ENCODE measurements around the gene L3MBTL2. TPM values are rescaled to one million over a fixed set of nuclear protein-coding genes. Genes with fewer than 3 reads are reported as not detected.

Gene L3MBTL2
- total RNA-seq, 1 experiment from 2014 or later = 24.7 TPM

DNA sequence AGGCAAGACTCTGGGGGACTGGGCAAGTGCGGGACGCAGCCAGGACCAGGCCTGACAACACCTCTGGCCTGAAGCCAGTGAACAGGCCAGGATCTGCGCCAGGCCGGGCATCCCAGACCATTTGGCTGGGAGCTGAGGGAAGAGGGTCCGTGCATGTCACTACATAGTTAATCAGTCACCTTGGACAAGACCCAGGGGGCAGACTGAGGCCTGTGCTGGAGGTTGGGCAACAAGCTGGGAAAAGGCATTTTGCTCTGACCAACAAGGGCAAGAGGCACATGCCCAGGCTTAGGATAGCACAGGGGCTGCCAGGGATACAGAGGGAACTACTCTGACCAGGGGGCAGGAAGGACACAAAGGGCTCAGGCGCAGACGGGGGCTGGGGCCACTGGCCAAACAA lies 42.6 kb downstream of the L3MBTL2 start (continued):
- TF ChIP-seq EGR1 (IDR thresholded peaks at IDR 0.05; ENCODE audit: low read depth) = no peak
- no peak for TF ChIP-seq RAD21 (IDR thresholded peaks at IDR 0.05; ENCODE audit: low read depth)
- TF ChIP-seq ZFX (IDR thresholded peaks at IDR 0.05) = no peak

DNA sequence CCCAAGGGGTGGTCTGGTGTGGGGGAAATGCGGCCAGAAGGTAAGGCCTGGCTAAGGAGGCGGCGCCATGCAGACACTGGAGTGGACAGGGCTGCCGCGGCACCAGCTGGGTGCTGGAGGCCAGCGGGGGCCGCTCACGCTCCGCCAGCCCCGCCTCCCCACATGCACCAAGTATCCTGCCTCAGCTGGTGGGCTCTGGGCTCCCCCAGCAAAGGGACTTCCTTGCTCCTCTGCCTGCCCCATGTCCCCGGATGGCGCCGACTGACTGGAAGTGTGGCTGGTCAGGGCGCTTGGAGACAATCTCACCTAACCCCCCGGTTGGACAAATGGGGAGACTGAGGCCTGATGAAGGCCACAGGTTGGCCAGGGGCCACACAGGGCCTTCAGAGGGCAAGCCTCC lies 43.2 kb downstream of the L3MBTL2 start:
- DNase-seq (ENCODE audit: low read depth, low spot score) (no peak), ATAC-seq (no peak)
- H3K4me3 ChIP-seq (replicated peaks in 1 of 2; ENCODE audit: low read depth in 1 of 2, low read length in 2 of 2) = no peak overlapping the region
- no peaks in the 10 kb centered on the region for H3K9me3 ChIP-seq (ENCODE audit: control insufficient read depth in 1 of 2, insufficient read depth in 1 of 2, low read depth in 1 of 2, low read length in 2 of 2)
- H3K36me3 ChIP-seq (ENCODE audit: control insufficient read depth in 1 of 2, insufficient read depth in 2 of 2, low read length in 2 of 2) = peaks cover 33 to 71% of the 10 kb centered on the region in 2 experiments
- intact Hi-C loops (cut with micrococcal nuclease) = no loop called here
- no peaks in the 10 kb centered on the region for H4K20me1 ChIP-seq (ENCODE audit: insufficient read depth)
- no peaks in the 10 kb centered on the region for H3K9me2 ChIP-seq (ENCODE audit: insufficient read depth)
- BruUV-seq (replicated peaks) = no TSS peak
- no peak overlapping the region for H3K4me2 ChIP-seq (ENCODE audit: low read length)
- no peak overlapping the region for H2AFZ ChIP-seq (ENCODE audit: low read depth, low read length, poor library complexity, severe bottlenecking)
- RAD21 ChIA-PET (ENCODE audit: low non-redundant PET in 1 of 2, low total read pairs in 2 of 2, uncharacterized antibody in 2 of 2, unreplicated experiment in 2 of 2) = no interaction called here
- H3K79me2 ChIP-seq (ENCODE audit: insufficient read depth, low read length) = 0 out of 2 replicates have a peak, but pooled peaks cover 3% of the 10 kb centered on the region
- TF ChIP-seq, protein P1, sequence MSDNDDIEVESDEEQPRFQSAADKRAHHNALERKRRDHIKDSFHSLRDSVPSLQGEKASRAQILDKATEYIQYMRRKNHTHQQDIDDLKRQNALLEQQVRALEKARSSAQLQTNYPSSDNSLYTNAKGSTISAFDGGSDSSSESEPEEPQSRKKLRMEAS (IDR thresholded peaks at IDR 0.05) = no peak
- no peak for TF ChIP-seq FOSL1 (IDR thresholded peaks at IDR 0.05; ENCODE audit: low read depth)
- TF ChIP-seq, protein P2, sequence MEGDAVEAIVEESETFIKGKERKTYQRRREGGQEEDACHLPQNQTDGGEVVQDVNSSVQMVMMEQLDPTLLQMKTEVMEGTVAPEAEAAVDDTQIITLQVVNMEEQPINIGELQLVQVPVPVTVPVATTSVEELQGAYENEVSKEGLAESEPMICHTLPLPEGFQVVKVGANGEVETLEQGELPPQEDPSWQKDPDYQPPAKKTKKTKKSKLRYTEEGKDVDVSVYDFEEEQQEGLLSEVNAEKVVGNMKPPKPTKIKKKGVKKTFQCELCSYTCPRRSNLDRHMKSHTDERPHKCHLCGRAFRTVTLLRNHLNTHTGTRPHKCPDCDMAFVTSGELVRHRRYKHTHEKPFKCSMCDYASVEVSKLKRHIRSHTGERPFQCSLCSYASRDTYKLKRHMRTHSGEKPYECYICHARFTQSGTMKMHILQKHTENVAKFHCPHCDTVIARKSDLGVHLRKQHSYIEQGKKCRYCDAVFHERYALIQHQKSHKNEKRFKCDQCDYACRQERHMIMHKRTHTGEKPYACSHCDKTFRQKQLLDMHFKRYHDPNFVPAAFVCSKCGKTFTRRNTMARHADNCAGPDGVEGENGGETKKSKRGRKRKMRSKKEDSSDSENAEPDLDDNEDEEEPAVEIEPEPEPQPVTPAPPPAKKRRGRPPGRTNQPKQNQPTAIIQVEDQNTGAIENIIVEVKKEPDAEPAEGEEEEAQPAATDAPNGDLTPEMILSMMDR (IDR thresholded peaks at IDR 0.05 in 2 of 3, conservative IDR thresholded peaks at IDR 0.05 in 1 of 3; ENCODE audit: borderline replicate concordance in 1 of 3, insufficient read depth in 1 of 3, low read depth in 2 of 3, low read length in 2 of 3) = no peak
- no peak for TF ChIP-seq SP1 (IDR thresholded peaks at IDR 0.05; ENCODE audit: low read depth)
- POLR2A ChIA-PET = interaction anchor here (0.5 kb wide), 1 partner anchor 11 kb away, joined by 3 read pairs; no protein-coding TSS in a partner anchor
- no peak overlapping the region for H3K27ac ChIP-seq (ENCODE audit: low read depth, low read length)
- CTCF ChIA-PET = no interaction called here
- no peaks in the 10 kb centered on the region for H3K27me3 ChIP-seq (ENCODE audit: insufficient read depth, low read length)
- no peak overlapping the region for H3K9ac ChIP-seq (ENCODE audit: low read length)
- H3K4me1 ChIP-seq (ENCODE audit: control insufficient read depth in 1 of 2, insufficient read depth in 2 of 2, low read length in 2 of 2) = no peaks in the 10 kb centered on the region

Measured in HCT116 (cell line).